COLO668 (cell line): ENCODE measurements around the gene RPL27.

Source experiments
- DNase-seq: peaks from one replicate; lab custom pipeline; 2025; ENCODE audit not compliant: unreplicated experiment; lab: John Stamatoyannopoulos, UW

The RPL27 gene

GRCh38 chr17:43051969-43052368 is 53.8 kb downstream of the RPL27 start:
- DNase-seq: no peak
